ENCODE results near the gene PRPH.

GRCh38 chr12:49253033-49253623, 41.8 kb upstream of the PRPH start:
- TF ChIP-seq, protein P1, sequence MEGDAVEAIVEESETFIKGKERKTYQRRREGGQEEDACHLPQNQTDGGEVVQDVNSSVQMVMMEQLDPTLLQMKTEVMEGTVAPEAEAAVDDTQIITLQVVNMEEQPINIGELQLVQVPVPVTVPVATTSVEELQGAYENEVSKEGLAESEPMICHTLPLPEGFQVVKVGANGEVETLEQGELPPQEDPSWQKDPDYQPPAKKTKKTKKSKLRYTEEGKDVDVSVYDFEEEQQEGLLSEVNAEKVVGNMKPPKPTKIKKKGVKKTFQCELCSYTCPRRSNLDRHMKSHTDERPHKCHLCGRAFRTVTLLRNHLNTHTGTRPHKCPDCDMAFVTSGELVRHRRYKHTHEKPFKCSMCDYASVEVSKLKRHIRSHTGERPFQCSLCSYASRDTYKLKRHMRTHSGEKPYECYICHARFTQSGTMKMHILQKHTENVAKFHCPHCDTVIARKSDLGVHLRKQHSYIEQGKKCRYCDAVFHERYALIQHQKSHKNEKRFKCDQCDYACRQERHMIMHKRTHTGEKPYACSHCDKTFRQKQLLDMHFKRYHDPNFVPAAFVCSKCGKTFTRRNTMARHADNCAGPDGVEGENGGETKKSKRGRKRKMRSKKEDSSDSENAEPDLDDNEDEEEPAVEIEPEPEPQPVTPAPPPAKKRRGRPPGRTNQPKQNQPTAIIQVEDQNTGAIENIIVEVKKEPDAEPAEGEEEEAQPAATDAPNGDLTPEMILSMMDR (conservative IDR thresholded peaks at IDR 0.05; ENCODE audit: low read length): no peak
- no peak for TF ChIP-seq EZH2phosphoT487 (IDR thresholded peaks at IDR 0.05; ENCODE audit: borderline replicate concordance, low read depth, low read length)

Measured in OCI-LY7 (cell line).